Measurements from ENCODE around the gene ALDH18A1.
"Not testable (repeated sequence)": the region's sequence is repeated elsewhere in the genome, so short reads cannot be mapped to it uniquely, and the experiment has no call there.

ALDH18A1 gene

DNA sequence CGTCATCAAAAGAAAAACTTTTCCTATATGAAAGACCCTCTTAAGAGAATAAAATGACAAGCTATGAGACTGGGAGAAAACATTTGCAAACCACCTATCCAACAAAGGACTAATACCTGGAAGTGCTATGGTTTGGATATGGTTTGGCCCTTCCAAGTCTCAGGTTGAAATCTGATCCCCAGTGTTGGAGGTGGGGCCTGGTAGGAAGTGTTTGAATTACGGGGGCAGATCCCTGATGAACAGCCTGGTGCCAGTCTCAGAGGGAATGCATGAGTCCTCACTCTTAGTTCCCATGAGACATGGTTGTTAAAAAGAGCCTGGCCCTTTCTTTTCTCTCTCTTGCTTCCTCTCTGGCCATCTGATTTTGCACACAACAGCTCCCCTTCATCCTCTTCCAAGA, 6.3 kb downstream of the ALDH18A1 start:
- DNase-seq (ENCODE audit: low spot score): no peak

DNA sequence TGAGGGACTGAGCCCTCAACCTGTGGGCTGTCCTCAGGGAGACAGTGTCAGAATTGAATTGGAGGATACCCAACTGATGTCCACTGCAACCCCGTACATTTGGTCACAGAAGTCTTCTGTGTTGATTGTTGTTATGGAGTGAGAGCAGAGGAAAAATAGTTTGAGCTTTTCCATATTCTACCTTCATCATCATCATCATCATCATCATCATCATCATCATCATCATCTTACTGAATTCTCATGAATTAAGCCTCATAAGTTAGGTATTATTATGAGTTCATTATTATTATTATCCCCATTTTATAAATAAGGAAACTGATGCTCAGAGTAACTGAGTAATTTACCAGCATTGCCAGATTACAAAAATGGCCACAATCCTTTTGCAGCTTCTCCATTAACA, 8.4 kb downstream of the ALDH18A1 start:
- no peak for DNase-seq (ENCODE audit: low spot score)

DNA sequence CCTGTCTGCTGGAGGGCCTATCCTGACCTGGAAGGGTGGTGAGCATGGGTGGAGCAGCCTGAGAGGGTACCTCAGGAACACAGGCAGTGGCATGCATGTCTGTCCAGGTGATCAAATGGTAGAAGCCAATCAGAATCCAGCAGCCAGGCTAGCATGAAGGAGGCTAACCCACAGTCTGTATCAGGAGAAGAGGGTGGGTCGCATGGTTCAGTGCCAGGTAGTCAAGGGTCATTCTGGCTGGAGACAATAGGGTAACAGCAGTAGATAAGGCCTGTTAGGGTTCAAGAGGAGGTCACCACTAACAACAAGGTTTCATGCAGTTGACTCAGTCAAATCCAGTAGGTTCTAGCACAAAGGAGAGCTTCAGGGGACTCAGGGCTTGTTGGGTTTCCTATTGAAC, 10.4 kb downstream of the ALDH18A1 start:
- DNase-seq (ENCODE audit: low spot score): no peak

DNA sequence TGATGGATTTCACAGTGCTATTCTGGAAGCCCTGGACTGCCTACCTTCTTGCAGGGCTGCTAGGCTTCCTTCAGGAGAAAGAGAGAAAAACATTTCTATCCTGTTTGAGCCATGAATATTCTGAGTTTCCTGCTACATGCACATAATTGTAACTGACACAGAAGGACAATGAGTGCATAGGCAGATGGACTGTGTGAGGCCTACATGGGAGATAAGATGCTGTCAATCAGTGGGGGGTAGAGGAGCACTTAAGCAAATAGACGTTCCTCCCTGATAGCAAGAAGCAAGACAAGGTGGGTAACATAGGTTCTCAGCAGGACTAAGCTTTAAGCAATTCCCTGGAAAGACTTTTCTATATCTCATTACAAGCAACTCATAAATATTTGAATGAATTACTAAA, 11.6 kb downstream of the ALDH18A1 start:
- no peak for DNase-seq (ENCODE audit: low spot score)

DNA sequence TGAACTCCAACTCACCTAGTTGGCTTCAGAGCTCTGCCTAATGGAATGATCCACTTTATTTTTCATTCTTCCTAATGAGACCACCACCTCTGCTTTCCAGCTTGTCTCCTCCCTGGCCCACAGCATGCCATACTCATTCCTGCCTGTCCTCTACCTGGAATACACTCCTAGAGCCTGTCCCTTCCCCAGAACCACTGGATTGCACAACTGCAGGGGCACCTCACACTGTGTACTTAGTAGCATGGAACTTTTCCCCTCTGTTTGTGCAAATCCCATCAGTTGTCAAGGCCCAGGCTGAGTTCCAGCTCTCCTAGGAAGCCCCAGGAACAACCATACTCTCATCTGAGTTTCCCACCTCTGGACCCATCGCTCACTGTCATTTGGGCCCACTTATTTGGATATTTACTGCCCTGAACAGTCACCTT, 15.6 kb downstream of the ALDH18A1 start:
- DNase-seq (ENCODE audit: low spot score): no peak

DNA sequence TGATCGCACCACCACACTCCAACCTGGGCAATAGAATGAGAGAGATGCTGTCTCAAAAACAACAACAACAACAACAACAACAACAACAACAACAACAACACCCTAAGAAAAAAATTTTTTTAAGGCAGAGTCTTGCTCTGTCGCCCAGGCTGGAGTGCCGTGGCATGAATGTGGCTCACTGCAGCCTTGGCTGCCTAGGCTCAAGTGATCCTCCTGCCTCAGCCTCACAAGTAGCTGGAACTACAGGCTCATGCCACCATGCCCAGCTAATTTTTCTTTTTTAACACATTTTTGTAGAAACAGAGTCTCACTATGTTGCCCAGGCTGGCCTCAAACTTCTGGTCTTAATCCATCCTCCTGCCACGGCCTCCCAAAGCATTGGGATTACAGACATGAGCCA, 18.6 kb downstream of the ALDH18A1 start:
- no peak for DNase-seq (ENCODE audit: low spot score)

DNA sequence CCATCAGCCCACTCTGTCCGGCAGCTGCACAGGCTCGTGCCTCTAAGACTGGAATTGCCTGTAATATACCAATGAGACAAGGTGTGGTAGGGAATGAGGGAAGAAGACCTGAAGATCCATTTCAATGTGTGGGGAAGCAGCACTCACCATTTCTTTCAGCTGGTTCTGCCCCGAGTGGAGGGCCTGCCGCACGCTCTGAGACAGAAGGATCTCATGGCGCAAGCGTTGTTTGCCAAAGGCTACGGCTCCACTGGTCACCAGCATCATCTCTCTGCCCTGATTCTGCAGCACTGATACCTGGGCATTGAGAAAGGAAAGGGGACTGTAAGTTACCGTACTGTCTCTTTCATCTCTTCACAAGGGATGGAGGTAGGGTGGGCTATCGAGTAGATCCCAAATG, 19.4 kb downstream of the ALDH18A1 start:
- DNase-seq (ENCODE audit: low spot score): no peak

DNA sequence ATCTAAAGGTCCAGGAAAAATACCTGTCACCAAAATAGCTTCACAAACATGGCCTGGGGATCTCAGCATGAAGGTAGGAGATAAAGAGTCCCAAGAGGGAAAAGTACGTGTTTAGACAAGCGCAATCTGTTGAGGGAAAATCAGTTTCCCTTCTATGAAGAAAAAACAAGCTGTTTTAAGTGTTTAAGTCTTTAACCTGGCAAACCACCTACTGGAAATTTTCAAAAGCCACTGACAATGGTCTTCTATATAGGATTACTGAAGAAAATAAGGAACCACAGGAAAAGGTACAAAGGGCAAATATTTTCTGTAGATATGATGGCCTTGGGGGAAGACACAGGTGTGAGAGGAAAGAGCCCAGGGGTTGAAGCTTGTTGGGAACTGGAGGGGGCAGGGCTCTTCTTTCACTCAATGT, 21.2 kb downstream of the ALDH18A1 start:
- DNase-seq (ENCODE audit: low spot score): no peak

DNA sequence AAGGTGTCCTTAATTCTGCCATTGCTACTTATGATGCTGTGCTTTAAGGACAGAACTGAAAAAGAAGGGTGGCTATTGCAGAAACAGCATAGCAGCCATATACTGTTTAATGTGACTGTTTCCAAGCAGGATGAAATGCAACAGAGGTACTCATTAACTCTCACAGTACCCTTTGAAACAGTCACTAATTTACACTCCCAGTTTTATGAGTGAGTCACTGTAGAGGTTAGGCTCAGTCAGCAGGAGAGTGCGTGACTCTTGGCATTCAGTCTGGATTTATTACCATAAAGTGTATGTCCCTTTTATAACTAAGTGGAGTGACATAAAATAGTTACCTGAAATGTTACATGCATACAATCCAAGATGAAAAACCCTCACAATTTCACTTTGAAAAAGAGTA, 27.7 kb downstream of the ALDH18A1 start:
- no peak for DNase-seq (ENCODE audit: low spot score)

DNA sequence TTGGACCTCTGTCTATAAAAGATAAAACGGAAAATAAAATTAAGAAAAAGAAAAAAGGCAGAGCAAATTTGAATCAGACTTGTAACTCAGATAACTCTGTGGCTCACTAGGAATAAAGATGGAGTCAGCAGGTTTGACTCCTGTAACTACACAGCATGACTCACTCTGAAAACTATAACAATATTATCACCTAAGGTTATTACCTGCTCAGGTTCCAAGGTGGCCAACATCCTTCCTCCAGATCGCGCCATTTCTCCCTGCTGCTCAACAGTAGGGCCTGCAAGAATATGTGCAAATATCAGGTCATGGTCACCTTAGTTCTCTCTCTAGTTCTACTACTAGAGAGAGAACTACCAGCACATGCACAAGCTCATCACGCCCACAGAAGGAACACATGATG, 30.0 kb downstream of the ALDH18A1 start:
- DNase-seq (ENCODE audit: low spot score): no peak

DNA sequence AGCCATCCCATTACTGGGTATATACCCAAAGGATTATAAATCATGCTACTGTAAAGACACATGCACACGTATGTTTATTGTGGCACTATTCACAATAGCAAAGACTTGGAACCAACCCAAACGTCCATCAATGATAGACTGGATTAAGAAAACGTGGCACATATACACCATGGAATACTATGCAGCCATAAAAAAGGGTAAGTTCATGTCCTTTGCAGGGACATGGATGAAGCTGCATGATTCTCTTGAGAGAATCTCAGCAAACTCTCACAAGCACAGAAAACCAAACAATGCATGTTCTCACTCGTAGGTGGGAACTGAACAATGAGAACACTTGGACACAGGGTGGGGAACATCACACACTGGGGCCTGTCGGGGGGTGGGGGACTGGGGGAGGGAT, 36.1 kb downstream of the ALDH18A1 start:
- not testable (repeated sequence) for DNase-seq (ENCODE audit: low spot score)

DNA sequence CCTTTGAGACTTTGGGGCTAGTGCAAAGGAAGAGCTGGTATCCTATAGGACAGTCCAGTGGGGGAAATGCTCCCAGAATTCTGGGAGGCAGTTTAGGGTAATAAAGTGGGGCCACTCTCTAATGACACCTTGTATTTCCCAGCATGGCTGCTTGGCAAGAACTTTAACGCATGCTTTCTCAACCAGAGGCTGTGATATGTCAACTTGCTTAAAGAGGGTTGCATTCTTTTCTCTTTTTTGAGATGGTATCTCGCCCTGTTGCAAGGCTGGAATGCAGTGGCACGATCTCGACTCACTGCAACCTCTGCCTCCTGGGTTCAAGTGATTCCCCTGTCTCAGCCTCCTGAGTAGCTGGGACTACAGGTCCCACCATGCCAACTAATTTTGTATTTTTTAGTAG, 38.4 kb downstream of the ALDH18A1 start:
- DNase-seq (ENCODE audit: low spot score): no peak

DNA sequence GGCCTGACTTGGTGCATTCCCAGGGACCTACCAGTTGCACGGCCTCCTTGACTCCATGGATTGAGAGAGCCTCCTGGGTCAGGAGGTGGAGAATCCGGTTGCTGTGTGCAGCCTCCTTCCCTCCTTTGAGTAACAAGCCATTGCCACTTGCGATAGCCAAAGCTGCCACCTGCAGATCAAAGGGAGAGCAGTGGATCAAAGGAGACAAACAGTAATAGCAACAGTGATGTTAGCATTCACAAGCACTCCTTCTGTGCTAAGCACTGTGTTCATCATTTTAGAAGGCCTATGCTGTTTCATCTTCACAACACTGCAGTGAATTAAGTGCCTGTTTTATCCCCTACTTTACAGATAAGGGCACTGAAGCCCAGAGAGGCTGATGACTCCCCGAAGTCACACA, 40.1 kb downstream of the ALDH18A1 start:
- DNase-seq (ENCODE audit: low spot score): no peak

DNA sequence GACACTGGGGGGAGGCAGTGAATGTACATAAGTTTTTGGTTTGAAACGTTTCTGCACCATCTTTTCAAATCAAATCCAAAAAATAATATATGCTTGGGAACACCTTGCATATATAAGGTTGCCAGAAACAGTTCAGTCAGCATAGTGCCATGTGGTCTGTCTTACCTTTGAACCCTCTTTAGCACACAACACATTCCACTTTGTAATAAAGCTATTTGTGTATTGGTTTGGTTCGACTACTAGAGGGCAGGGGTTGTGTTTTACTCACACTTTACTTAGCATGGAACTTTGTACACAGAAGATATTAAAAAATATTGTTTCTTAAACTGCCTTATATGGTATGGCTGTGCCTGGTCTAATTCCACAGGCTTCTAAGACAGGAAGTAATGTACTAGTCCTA, 43.2 kb downstream of the ALDH18A1 start:
- DNase-seq (ENCODE audit: low spot score): no peak

DNA sequence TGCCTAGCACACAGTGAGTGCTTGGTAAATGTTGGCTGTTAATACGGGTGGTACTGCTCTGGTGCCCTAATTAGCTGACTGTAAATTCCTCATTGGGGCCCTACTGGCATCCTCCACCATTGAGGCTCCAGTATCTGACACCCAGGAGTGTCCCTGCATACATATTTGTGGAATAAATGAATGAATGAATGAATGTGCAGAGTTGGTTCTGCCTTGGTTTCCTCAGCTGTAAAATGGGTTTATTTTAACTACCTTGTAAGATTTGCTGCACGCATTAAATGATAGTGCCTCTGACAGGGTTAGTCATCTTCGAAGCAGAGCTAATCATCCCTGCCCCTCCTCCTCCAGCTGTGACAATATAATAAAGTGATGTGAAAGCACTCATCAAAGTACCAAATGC, 45.8 kb downstream of the ALDH18A1 start:
- DNase-seq (ENCODE audit: low spot score): no peak

DNA sequence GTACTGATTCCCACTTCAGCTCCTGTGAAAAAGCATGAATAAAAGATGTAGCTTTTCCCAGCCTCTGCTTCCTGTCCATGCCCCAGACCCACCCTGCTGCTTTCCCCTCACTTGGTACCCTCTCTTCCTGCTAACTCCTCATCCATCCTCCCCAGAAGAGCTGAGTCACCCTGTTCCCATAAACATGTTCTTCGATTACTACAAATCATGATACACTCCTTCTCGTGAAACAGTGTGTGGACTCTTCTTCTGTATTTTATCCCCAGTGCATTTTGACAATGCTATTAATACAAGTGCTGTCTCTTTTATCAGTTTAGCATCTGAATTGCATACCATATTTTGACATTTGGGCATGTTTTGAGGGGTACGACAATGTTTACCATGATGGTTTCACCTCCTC, 49.6 kb downstream of the ALDH18A1 start:
- no peak for DNase-seq (ENCODE audit: low spot score)

DNA sequence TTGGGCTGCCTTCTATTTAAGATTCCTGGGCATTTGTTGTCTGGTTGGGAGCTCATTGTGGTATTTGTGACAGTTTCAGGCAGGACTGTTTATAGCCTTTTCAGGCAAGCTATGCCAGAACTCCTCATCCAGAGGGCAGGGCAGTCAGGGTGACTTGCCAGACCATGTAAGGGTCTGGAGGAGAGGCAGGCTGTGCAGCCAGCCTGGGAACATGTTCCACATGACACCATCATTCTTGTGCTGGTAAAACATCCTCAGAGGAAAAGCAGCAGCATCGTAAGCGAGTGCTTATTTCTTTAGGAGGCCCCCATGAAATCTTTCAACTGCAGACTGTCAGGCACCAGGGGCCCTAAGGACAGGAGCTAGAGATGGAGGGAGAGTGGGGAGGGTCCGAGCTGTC, 51.3 kb downstream of the ALDH18A1 start:
- DNase-seq (ENCODE audit: low spot score): no peak

DNA sequence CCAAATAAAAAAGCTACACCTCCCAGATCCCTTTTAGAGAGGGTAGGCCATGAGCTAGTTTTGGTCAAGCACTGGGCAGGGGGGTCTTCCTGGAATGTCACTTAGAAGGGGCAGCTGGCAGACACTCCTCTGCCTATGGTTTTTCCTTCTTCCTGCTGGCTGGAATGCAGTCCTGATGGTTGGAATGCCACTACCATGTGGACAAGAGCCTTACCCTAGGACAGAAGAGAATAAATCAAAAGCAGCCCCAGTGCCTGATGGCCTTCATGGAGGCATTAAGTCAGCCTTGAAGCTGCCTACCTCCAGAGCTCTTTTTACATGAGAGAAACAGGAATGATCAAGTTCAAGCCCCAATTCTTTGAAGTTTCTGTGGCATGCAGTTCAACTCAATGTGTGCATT, 51.9 kb downstream of the ALDH18A1 start:
- no peak for DNase-seq (ENCODE audit: low spot score)

DNA sequence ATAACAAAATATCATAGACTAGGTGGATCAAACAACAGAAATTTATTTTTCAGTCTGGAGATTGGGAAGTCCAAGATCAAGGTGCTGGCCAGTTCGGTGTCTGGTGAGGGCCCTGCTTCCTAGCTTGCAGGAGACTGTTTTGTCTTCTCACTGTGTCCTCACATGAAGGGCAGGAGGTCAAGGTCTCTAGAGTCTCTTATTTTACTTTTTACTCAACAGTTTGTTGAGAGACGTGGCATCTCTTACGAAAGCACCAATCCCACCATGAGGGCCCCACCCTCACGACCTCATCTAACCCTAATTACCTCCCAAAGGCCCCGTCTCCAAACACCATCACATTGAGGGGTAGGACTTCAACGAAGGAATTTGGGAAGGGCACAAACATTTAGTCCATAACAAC, 54.1 kb downstream of the ALDH18A1 start:
- DNase-seq (ENCODE audit: low spot score): no peak

DNA sequence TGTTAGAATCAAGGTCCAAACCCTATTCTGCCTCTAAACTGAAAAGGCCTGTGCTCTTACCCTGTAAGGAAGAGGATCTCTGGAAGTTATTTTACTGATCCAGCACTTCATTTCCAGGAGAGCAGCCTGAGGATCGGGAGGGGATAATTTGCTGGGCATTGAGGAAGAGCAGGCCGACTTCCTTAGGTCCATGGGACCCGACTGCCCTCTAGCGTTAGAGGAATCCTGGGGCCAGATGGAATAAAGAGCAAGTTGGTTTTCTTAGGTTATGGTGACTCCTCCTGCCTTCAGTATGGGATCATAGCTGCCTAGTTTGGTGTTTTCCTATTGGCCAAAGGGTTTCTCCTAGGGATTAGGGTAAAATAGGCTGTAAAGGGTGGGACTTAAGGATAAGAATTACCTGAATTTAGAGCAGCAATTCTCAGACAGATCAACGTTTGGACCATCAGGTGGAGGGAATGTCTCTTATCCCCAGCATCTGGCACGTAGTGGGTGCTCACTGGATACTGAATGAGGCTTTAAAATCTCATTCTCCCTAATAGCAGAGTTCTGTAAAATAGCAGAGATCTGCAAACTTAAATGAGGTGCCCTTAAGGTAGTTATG, 55.3 kb downstream of the ALDH18A1 start:
- peak; percentile 77 for DNase-seq (ENCODE audit: low spot score)

DNA sequence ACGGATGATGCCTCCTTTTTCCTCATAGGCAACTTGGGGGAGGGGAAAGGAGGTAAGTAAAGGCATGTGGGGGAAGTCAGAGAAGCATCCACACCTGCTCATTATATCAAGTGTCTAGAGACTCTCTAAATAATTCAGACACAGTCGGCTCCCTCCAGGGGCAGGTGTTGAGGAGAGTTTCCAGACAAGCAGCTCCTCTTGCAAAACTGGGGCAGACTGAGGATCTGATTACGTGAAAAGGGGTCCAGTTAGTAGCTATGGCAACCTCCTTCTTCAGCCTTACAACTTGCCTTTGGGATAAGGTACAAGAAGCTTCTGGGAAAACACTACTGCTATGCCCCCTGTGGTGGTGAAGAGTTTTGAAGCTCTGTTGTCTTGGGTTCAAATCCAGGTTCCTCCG, 56.4 kb downstream of the ALDH18A1 start:
- no peak for DNase-seq (ENCODE audit: low spot score)

DNA sequence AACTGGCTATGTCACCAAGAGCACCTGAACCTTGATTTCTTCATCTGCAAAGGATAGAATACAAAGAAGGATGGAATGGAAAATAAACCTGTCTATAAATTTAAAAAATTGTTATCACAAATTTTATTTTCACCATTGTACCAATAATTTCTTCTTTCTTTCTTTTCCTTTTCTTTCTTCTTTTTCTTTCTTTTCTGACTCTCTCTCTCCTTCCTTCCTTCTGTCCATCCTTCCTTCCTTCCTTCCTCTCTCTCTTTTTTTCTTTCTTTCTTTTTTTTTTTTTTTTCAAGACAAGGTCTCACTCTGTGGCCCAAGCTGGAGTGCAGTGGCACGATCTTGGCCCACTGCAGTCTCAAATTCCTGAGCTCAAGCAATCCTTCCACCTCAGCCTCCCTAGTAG, 58.7 kb downstream of the ALDH18A1 start:
- DNase-seq (ENCODE audit: low spot score): no peak

DNA sequence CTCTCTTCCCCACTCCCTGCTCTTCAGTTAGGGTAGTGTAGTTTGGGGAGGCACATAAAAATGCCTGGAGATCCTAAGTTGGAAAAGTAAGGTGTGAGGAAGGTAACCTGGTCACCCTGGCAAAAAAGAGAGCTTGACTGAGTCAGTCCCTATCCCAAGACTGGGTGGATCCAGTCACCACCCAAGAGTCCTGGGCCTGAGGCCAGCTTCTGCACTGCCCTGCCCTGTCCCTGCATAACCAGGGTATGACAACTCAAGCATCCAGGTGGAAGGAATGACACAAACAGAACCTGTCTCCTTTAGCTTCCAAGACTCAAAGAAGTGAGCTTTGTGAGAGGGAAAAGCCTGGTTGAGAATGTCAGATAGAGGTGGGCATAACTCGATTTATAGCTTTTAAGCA, 68.5 kb downstream of the ALDH18A1 start:
- no peak for DNase-seq (ENCODE audit: low spot score)

DNA sequence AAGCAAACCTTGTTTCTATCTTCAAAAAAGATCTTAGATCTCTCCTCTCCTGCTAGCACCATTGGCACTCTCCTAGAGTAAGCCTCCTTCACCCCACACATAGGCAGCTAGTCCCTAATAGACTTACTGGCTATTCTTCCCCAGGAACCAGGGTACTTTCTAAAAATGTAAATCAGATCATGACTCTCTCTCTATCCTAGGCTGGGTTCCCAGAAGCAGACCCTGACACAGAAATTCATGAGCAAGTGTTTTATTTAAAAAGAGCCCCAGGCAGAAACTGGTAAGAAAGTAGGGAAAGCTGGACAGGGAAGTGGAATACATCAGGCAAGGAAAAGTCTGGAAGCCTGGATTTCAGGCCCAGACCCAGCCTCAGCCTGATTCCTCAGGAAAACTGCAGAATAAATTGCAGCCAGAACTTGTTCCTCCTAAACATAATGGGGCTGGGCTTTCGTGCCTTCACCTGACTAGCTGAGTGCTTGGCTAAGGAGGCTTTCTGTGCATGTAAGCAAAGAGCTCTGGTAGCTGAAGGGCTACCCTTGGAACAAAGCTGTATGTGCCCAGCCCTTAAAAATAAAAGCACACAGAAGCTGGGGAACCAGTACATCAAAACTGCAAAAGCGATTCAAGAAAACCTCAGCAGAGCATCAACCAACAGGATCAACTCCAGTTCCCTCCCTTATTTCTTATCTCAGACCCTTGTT, 76.5 kb downstream of the ALDH18A1 start:
- DNase-seq (ENCODE audit: low spot score): no peak
